GM21381 (cell line): ENCODE results near the gene ZNF106.

Experiments
- ATAC-seq: cut with Tn5 transposase; IDR thresholded peaks from one replicate; pipeline ENCODE4 v1.9.1; 2021; ENCODE audit warnings: mild to moderate bottlenecking, moderate library complexity; ENCODE audit not compliant: unreplicated experiment

ZNF106 gene

DNA sequence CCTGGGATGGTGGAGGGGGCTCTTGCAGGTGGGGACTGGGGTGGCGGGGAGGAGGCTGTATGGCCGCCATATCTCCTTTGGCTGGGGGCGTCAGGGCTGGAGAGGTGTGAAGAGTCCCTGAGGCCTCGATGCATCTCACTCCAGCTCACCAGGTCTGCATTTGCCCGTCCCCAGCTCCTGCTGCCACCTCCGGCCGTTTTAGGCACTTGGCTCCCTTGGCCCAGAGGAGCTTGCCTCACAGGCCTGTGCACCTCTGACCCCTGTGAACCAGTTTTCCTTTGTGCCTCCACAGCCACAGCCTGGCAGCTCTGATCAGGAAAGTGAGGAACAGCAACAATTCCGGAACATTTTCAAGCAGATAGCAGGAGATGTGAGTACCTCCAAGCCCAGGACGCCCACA, 81.9 kb downstream of the ZNF106 start:
- ATAC-seq: no peak

- ATAC-seq: no peak
These were observed 82.8 kb downstream of the ZNF106 start for GRCh38 chr15:42408178-42408577.

DNA sequence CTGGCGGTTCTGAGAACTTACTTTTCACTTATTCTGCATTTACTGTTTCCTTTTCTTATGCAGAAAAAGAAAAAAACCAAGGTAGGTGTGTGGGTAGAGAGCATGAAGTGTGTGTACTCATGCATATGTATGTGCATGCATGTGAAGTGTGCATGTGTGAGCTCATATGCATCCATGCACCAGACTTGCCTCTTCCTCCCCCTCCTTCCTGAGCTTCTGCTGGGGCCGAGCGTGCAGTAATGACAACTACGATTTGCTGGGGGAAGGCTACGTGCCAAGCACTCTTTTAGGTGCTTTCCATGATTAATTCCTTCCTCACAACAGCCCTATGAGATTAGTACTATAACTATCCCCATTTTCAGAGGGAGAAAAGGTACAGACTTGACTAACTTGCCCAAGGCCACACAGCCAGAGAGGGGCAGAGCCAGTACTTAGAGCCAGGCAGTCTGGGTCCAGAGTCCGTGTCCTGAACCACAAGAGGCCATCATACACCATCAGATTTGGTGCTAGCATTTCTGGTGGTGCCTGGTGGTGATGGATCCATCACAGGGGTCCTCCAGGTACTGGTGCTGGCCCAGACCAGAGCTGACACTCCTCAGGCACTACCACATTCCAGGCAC, 85.0 kb downstream of the ZNF106 start:
- ATAC-seq: no peak

DNA sequence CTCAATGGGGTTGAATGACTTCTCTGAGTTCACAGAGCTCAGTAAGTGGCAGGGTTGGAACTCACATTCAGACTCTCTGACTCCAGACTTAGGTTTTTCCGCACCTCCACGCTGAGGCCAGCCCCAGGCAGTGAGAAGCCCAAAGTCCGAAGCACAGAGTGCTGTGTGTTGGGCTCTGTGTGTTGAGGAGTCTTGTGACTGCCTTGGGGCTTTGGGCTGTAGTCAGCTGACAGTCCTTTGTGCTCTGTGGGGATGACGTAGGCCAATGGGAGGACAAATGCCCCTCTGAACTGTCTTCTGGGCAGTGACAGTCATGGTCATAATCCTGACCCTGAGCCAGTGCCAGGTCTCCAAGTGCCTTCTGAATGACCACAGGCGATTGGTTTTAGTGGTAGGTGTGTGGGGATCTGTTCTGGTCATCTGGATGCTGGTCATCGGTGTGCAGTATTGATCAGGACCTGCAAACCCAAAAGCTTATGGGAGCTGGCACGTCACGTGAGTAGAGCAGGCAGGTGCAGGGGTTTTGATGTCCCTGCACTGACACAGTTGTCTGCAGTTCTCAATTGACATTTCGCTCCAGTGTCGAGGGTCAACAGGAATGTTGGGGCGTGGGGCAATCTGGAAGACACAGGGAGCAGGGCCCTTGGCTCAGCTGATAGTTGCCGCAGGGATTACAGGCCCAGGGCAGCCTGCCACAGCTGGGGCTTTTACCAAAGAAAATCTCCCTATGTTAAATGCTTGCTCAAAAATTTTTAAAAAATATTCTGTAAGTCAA, 86.3 kb downstream of the ZNF106 start:
- no peak for ATAC-seq

DNA sequence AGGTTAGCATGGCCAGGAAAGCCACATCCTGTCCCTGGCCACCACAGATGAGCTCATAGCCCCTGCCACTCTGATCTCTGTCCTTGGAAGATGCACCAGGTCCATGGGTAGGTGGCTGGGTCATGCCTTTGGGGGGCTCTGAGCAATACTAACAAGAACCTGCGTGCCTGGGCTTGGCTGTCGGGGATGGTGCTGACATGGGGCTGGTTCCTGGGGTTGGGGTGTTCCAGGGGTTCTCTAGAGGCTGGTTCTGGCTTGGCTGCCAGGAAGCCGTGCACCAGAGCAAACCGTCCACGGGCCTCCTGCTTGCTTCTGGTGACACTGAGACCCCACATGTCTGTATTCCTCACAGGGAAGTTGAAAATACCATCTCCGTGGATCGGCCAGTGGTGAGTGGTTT, 87.6 kb downstream of the ZNF106 start:
- ATAC-seq: no peak

DNA sequence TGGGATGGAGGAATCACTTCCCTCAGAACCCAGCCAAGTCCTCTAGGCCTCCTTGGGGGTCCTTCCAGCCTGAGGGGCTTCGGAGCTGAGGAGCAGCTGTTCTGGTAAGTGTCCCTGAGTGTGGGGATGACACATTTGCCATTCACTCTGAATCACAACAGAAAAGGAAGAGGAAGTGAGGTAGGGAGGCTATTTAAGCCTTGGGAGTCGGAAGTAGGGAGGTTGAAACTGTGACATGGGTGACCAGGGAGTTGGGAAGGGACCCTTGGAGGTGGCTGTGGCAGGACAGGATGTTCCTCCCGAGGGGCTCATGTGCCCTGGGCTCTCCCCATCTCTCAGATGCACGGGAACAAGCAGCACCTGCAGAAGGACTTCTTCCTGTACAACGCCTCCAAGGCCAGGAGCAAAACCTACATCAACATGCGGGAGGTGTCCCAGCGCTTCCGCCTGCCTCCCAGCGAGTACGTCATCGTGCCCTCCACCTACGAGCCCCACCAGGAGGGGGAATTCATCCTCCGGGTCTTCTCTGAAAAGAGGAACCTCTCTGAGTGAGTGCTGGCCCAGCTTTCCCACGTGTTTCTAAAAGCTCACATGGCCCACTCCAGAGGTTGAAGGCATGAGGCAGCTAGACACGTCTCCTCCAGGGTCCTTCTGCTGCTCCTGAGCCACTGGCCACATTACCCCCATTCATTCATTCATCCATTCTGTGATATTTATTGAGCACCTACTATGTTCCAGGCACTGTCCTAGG, 88.3 kb downstream of the ZNF106 start:
- ATAC-seq: no peak

GRCh38 chr15:42401544-42402454, 89.1 kb downstream of the ZNF106 start:
- no peak for ATAC-seq

- ATAC-seq: no peak
These were observed 95.1 kb downstream of the ZNF106 start for GRCh38 chr15:42395838-42396237.

GRCh38 chr15:42394106-42394505, 96.8 kb downstream of the ZNF106 start:
- no peak for ATAC-seq

GRCh38 chr15:42392309-42393024, 98.5 kb downstream of the ZNF106 start:
- ATAC-seq: no peak

DNA sequence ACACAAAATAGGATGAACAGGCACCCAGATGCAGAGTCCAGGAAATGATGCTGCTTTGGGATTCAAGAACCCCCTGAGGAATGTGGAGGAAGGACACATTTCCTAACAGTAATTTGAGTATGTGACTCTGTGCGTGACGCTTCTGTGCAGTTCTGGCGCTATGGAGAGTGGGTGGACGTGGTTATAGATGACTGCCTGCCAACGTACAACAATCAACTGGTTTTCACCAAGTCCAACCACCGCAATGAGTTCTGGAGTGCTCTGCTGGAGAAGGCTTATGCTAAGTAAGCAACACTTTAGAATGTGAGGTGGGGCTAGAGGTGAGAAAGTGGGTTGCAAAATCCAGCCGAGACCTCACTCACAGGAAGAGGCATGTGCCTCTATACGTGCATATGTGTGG, 103.3 kb downstream of the ZNF106 start:
- no peak for ATAC-seq

DNA sequence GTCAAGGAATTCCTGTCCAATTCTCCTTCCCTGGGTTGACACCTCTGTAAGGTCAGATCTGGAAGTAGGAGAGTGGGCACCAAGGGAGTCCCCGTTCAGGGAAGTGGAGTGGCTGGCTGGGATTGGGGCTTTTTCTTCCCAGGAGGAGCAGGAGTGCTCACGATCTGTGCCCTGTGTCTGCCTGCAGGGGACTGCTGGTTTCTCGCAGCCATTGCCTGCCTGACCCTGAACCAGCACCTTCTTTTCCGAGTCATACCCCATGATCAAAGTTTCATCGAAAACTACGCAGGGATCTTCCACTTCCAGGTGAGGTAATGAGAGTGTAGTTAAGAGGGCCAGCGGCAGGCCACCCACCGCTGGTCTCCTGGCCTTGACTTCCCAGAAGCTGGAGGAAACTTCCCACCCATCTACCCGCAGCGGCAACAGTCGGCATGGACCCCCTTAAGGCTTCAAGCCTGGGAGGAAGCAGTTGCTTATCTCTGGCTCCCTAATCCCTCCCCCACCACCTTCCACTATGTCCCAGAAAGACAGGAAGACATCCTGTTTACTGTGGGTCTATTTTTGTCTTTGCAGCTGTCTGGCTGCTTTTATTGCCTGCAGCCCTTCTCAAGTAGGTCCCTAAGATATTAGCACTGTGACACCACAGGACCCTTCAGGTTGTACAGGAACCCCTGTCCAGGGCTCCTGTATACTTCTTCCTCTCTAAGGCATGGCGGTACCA, 104.8 kb downstream of the ZNF106 start:
- ATAC-seq: no peak

DNA sequence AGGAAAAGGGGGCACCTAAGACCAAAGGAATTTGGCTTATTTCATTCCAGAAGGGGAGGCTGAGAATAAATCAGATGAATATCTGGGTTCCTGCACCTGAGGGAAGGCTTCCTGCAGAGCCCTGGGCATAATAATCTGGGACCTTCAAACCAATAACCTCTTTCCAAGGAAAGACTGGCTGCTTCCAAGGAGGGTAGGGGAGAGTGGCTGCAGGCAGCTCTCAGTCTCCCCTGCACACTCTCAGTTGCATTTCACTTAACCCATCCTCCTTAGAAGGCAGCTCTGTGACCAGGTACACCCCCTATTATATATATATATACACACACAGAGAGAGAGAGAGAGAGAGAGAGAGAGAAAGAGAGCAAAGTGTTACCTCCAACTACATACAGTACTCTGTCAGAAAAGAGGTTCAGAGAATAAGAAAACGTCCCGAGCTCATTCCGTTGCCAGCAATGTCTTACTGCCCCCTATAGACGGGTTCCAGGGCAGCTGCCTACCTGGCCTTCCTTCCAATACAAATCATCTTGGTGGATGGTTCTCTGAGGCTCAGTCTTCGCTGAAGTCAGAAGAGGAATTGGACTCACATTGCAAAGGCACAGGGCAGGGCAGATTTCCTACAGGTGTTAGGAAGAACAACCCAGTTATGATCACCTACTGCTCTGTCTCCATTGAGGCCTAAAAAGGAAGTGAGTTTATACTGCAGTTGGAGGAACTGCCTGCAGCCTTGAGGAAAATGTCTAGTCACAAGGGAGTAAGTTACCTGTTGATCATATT, 105.5 kb downstream of the ZNF106 start:
- ATAC-seq: no peak

DNA sequence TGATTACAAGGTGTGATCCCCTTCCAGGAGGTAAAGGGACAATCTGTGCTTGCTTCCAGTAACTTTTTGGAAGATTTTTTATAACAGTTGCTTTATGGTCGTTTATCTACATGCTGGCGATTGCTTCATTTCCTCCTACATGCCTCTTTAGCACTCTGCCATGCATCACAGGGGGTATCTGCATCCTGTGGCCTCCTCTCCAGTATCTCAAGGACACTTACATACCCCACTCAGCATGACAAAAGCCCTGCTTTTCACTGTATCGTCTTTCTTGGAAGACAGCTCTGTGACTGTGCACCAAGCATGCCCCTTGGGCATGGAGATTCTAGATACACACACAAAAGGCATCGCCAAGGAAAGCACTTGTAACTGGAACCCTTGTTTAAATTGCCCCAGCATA, 106.3 kb downstream of the ZNF106 start:
- no peak for ATAC-seq

DNA sequence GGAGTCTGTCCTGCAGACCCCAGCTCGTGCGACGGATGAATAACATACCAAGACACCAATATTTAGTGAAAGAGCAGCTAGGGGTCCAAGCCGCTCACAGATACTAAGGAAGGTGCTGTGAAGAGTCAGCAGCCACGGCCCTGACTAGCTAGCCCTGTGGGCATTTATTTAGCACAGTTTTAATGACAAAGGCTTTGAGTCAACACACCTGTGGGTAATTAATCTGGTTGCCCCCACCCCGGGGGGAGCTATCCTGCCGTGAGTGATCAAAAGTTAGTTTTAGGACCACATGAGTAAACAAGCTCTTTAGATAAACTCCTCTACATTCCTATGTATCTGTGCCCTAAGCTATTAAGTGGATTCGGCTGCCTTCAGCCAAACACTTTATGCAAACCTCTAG, 112.9 kb downstream of the ZNF106 start:
- no peak for ATAC-seq

DNA sequence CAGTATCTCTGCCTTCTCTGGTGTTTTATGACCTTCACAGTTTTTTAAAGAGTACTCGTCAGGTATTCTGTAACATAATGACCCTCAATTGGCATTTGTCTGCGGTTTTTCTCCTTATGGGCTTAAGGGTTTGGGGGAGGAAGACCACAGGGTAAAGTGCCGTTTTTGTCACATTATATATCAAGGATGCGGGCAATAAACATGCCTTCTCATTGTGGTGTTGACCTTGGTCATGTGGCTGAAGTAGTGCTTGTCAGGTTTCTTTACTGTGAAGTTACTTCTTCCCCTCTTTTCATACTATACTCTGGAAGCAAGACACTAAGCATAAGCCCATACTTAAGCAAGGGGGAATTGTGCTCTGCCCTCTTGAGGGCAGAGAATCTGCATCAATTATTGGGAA, 115.0 kb downstream of the ZNF106 start:
- ATAC-seq: no peak

GRCh38 chr15:42375252-42375651, 115.7 kb downstream of the ZNF106 start:
- no peak for ATAC-seq

- ATAC-seq: no peak
These were observed 116.1 kb downstream of the ZNF106 start for GRCh38 chr15:42374810-42375209.

GRCh38 chr15:42373936-42374335, 117.0 kb downstream of the ZNF106 start:
- ATAC-seq: no peak
